SK-N-SH (cell line): Measurements from ENCODE around the gene CDKN2B-AS1. TPM values are rescaled to one million over a fixed set of nuclear protein-coding genes. Genes with fewer than 3 reads are reported as not detected.

Experiments
- CTCF ChIA-PET: fragments of 300-600, 350-600 bp; formaldehyde crosslinking; extraction: SDS; loops from one replicate; lab custom pipeline; 2021; lab: Yijun Ruan, JAX
- POLR2A ChIA-PET: fragments of 350-600 bp; sonication (Branson Sonifier 250); formaldehyde crosslinking; extraction: SDS; loops from one replicate; lab custom pipeline; 2020; ENCODE audit warnings: antibody characterized with exemption, inconsistent platforms; lab: Yijun Ruan, JAX
- DNase-seq: peaks from one replicate; pipeline ENCODE4 v3.0.0; 2012
- H2AFZ ChIP-seq: fragments of 200-600 bp; sonication (generic); 2 replicates; pipeline ENCODE4 v1.8.1; 2016; ENCODE audit warnings: antibody characterized with exemption, mild to moderate bottlenecking, low read depth
- H3F3A ChIP-seq: fragments of 200-600 bp; sonication (generic); replicated peaks from 2 replicates; pipeline ENCODE3; 2016; ENCODE audit warnings: antibody characterized with exemption, mild to moderate bottlenecking; ENCODE audit not compliant: insufficient read depth
- H3K27ac ChIP-seq, 2 experiments: fragments of 200-500 bp in 1 of 2; fragments of 200-600 bp in 1 of 2; sonication (Bioruptor generic) in 1 of 2; sonication (generic), shearing (Covaris generic) in 1 of 2; 2 replicates each; pipeline versions ENCODE4 v1.5.1 to v1.6.1; 2014 to 2016; ENCODE audit warnings: low read depth in 2 of 2, inconsistent platforms in 1 of 2, low read length in 1 of 2, mild to moderate bottlenecking in 1 of 2, mixed read lengths in 1 of 2
- H3K27me3 ChIP-seq: fragments of 200-600 bp; sonication (generic), shearing (Covaris generic); 2 replicates; pipeline ENCODE4 v1.6.1; 2016; ENCODE audit warnings: mixed run types; ENCODE audit not compliant: insufficient read depth
- H3K36me3 ChIP-seq, 2 experiments: fragments of 200-500 bp in 1 of 2; fragments of 200-600 bp in 1 of 2; sonication (Bioruptor generic) in 1 of 2; sonication (generic) in 1 of 2; replicated peaks in 1 of 2; 2 replicates each; pipeline versions ENCODE3 to v1.5.1; 2014 to 2016; ENCODE audit warnings: low read length in 1 of 2, mild to moderate bottlenecking in 1 of 2; ENCODE audit not compliant: insufficient read depth in 2 of 2, control insufficient read depth in 1 of 2
- H3K4me1 ChIP-seq, 2 experiments: fragments of 200-500 bp in 1 of 2; fragments of 200-600 bp in 1 of 2; sonication (Bioruptor generic) in 1 of 2; sonication (generic), shearing (Covaris generic) in 1 of 2; 2 replicates each; pipeline versions ENCODE4 v1.5.1 to v1.6.1; 2014 to 2016; ENCODE audit warnings: low read depth in 1 of 2, low read length in 1 of 2, mixed run types in 1 of 2; ENCODE audit not compliant: insufficient read depth in 2 of 2, control insufficient read depth in 1 of 2
- H3K4me2 ChIP-seq: fragments of 200-600 bp; sonication (generic), shearing (Covaris generic); 2 replicates; pipeline ENCODE4 v1.6.1; 2017; ENCODE audit warnings: mixed run types
- H3K4me3 ChIP-seq, 2 experiments: fragments of 200-500 bp in 1 of 2; fragments of 200-600 bp in 1 of 2; sonication (Bioruptor generic) in 1 of 2; sonication (generic), shearing (Covaris generic) in 1 of 2; 2 replicates each; pipeline versions ENCODE4 v1.5.1 to v1.8.1; 2014 to 2016; ENCODE audit warnings: low read depth in 2 of 2, inconsistent platforms in 1 of 2, low read length in 1 of 2, mild to moderate bottlenecking in 1 of 2, mixed read lengths in 1 of 2, moderate library complexity in 1 of 2
- H3K79me2 ChIP-seq: fragments of 200-600 bp; sonication (generic); 2 replicates; pipeline ENCODE4 v1.8.1; 2017; ENCODE audit warnings: mild to moderate bottlenecking; ENCODE audit not compliant: insufficient read depth
- H3K9ac ChIP-seq: fragments of 200-600 bp; sonication (generic); 2 replicates; pipeline ENCODE4 v1.6.1; 2017; ENCODE audit warnings: mixed run types
- H3K9me2 ChIP-seq: fragments of 200-600 bp; sonication (generic); 2 replicates; pipeline ENCODE4 v1.6.1; 2017; ENCODE audit warnings: mixed run types
- H3K9me3 ChIP-seq: fragments of 200-600 bp; sonication (generic); 2 replicates; pipeline ENCODE4 v1.6.1; 2017; ENCODE audit warnings: mixed run types, mild to moderate bottlenecking, moderate library complexity
- H4K20me1 ChIP-seq: fragments of 200-600 bp; sonication (generic); 2 replicates; pipeline ENCODE4 v1.6.1; 2017; ENCODE audit warnings: mild to moderate bottlenecking, mixed run types; ENCODE audit not compliant: insufficient read depth
- EZH2phosphoT487 ChIP-seq: fragments of 200-600 bp; sonication (generic); IDR thresholded peaks from 2 replicates; pipeline ENCODE4 v1.6.1; 2017; ENCODE audit warnings: low read depth, mixed run types, mild to moderate bottlenecking, antibody characterized with exemption, moderate library complexity, borderline replicate concordance
- MEF2A ChIP-seq: IDR thresholded peaks from 2 replicates; pipeline ENCODE4 v1.4.0; 2012; ENCODE audit warnings: low read depth, borderline replicate concordance
- RAD21 ChIP-seq: IDR thresholded peaks from 2 replicates; pipeline ENCODE4 v1.6.1; 2012; ENCODE audit warnings: mild to moderate bottlenecking, low read length
- RXRA ChIP-seq: IDR thresholded peaks from 2 replicates; pipeline ENCODE4 v1.4.0; 2012; ENCODE audit warnings: low read depth, mild to moderate bottlenecking, borderline replicate concordance
- TEAD4 ChIP-seq: IDR thresholded peaks from 2 replicates; pipeline ENCODE4 v1.4.0; 2012; ENCODE audit warnings: mild to moderate bottlenecking, borderline replicate concordance; ENCODE audit not compliant: insufficient read depth
- WGBS: methylation state at CpG from one replicate; pipeline ENCODE4 v1.1.6; 2017; ENCODE audit warnings: low lambda C conversion rate; 5-methylcytosine and 5-hydroxymethylcytosine counted together
- polyA plus RNA-seq, 3 experiments: library from polyadenylated mRNA; depleted of rRNA; stranded (reverse); fragments of >200 nt; gene quantifications; 2 replicates each; pipeline ENCODE4 v1.2.3, GENCODE V29; 2012
- TF ChIP-seq, protein P1 (sequence below): IDR thresholded peaks from 2 replicates; pipeline ENCODE4 v1.4.0; 2012; ENCODE audit warnings: low read depth, borderline replicate concordance
- TF ChIP-seq, protein P2 (sequence below): fragments of 200-600 bp; sonication (generic); IDR thresholded peaks from 2 replicates; pipeline ENCODE4 v1.6.1; 2017; ENCODE audit warnings: antibody characterized with exemption, mild to moderate bottlenecking, moderate library complexity

The CDKN2B-AS1 gene
- polyA plus RNA-seq, 1 of the 3 experiments (the other 2 are of a cell fraction), result 0.25 TPM

DNA sequence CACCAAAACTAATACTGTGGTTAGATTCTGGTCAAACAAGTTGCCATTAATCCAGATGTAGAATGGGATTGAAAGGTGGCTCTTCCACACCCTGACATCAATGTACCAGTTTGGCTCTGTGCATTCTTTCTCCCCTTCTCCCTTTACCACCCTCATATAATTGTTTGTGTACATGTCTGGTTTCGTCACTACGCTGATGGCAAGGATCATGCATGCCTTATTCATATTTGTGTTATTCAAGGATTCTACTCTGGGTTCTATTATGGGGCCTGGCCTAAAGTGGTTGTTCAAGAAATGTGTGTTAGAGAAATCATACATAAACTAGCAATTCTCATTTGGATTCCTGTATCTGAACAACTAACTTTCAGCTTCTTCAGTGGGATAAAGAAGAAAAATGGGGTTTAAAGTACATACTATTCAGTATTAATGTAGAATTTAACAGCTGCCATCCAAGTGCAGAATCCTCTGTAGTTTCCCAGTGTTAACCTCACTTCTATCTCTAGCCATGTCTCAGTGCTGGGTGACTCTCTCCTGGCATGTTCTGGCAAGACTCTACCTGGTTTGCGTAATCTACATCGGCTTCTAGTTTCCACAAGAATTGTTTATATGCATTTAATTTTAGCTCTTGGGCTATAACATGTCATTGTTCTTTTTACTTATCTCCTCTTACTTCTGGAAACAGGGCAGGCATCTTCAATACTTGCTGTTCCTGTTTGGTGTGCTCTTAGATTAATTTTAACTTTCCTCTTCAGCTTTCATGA, 42.5 kb downstream of the CDKN2B-AS1 start (continued):
- TF ChIP-seq, protein P1, sequence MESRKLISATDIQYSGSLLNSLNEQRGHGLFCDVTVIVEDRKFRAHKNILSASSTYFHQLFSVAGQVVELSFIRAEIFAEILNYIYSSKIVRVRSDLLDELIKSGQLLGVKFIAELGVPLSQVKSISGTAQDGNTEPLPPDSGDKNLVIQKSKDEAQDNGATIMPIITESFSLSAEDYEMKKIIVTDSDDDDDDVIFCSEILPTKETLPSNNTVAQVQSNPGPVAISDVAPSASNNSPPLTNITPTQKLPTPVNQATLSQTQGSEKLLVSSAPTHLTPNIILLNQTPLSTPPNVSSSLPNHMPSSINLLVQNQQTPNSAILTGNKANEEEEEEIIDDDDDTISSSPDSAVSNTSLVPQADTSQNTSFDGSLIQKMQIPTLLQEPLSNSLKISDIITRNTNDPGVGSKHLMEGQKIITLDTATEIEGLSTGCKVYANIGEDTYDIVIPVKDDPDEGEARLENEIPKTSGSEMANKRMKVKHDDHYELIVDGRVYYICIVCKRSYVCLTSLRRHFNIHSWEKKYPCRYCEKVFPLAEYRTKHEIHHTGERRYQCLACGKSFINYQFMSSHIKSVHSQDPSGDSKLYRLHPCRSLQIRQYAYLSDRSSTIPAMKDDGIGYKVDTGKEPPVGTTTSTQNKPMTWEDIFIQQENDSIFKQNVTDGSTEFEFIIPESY, result no peak
- TF ChIP-seq RAD21, result no peak
- TF ChIP-seq RXRA, result no peak

DNA sequence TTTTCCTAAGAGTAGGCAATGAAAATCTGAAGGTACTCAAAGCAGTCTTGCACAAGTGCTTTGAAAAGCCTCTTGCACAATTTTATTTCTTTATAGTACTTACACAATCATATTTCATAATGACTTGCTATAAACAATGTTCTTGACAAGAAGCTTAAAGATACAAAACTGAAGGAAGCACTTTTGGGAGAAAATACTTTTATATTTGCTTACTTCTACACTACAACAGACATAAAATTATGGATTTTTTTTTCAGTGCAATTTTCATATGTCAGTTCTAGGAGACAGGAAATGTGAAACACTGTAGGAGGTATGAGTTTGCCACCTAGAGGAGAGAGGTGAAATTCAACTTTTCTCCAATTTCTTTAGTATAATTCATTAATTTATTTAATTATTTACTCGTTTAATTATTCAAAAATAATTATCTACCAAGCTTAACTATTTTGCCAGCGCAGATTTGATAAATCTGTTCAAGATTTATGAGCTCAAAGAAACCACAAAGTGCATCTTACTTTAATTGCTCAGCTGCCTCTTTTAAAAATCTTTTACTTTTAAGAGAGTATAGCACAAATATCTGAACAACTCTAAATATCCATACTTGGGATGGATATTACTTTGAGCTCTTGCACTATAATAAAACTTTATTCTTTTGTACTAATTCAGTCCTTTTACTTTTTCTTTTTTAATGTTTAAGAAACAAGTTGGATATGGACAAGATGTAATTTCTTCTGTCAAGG, 43.5 kb downstream of the CDKN2B-AS1 start:
- peak; percentile 4 for DNase-seq
- H3K27ac ChIP-seq, result no peak overlapping the region
- H3K36me3 ChIP-seq, result no peaks in the 10 kb centered on the region
- no peak overlapping the region for H3K9ac ChIP-seq
- no peaks in the 10 kb centered on the region; a peak in 1 of 4 replicates for H3K4me1 ChIP-seq
- peaks cover 4% of the 10 kb centered on the region for H3F3A ChIP-seq
- CTCF ChIA-PET, result interaction anchor here (0.6 to 9.0 kb wide), 26 partner anchors 8 to 279 kb away, joined by 3 to 100 read pairs (median 3); partner anchors contain the start of genes CDKN2B and MTAP
- no peaks in the 10 kb centered on the region for H4K20me1 ChIP-seq
- no peak overlapping the region for H3K4me3 ChIP-seq
- H3K27me3 ChIP-seq, result no peaks in the 10 kb centered on the region
- POLR2A ChIA-PET, result no interaction called here
- H3K9me2 ChIP-seq, result no peaks in the 10 kb centered on the region
- H3K79me2 ChIP-seq, result no peaks in the 10 kb centered on the region
- H3K4me2 ChIP-seq, result no peak overlapping the region
- no peak overlapping the region for H2AFZ ChIP-seq
- TF ChIP-seq TEAD4, result no peak
- TF ChIP-seq RAD21, result peak; percentile 73
- TF ChIP-seq MEF2A, result no peak
- TF ChIP-seq RXRA, result no peak
- TF ChIP-seq EZH2phosphoT487, result no peak
- TF ChIP-seq, protein P2, sequence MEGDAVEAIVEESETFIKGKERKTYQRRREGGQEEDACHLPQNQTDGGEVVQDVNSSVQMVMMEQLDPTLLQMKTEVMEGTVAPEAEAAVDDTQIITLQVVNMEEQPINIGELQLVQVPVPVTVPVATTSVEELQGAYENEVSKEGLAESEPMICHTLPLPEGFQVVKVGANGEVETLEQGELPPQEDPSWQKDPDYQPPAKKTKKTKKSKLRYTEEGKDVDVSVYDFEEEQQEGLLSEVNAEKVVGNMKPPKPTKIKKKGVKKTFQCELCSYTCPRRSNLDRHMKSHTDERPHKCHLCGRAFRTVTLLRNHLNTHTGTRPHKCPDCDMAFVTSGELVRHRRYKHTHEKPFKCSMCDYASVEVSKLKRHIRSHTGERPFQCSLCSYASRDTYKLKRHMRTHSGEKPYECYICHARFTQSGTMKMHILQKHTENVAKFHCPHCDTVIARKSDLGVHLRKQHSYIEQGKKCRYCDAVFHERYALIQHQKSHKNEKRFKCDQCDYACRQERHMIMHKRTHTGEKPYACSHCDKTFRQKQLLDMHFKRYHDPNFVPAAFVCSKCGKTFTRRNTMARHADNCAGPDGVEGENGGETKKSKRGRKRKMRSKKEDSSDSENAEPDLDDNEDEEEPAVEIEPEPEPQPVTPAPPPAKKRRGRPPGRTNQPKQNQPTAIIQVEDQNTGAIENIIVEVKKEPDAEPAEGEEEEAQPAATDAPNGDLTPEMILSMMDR, result peak; percentile 57
- no peaks in the 10 kb centered on the region for H3K9me3 ChIP-seq
- 3% methylated on average over 2 of the region's 2 CpGs for WGBS
